H1 (cell line): ENCODE measurements around the gene FAR2. TPM values are rescaled to one million over a fixed set of nuclear protein-coding genes. Genes with fewer than 3 reads are reported as not detected.

Source experiments
- CTCF ChIA-PET: fragments of 300-600 bp; sonication (Branson Sonifier 250); formaldehyde crosslinking; loops from one replicate; lab custom pipeline; 2021; ENCODE audit not compliant: partially characterized antibody; lab: Charles Lee
- POLR2A ChIA-PET: fragments of 300-600 bp; sonication (Branson Sonifier 250); formaldehyde crosslinking; loops from one replicate; lab custom pipeline; 2021; ENCODE audit warnings: inconsistent platforms; ENCODE audit not compliant: partially characterized antibody; lab: Charles Lee
- DNase-seq, 2 experiments: peaks; one replicate each; pipeline versions ENCODE4 v3.0.0 to v3.0.0-alpha.2; 2010 to 2022; ENCODE audit warnings: low spot score in 2 of 2, low read depth in 1 of 2, mixed read lengths in 1 of 2
- FAIRE-seq: peaks from 2 replicates; lab custom pipeline; 2011; peaks lifted over from hg19 to GRCh38; lab: Jason Lieb, UNC
- H2AFZ ChIP-seq: 2 replicates; pipeline ENCODE4 v1.8.1; 2012; ENCODE audit warnings: low read length, inconsistent platforms
- H2AK5ac ChIP-seq: 2 replicates; pipeline ENCODE4 v1.6.1; 2013; ENCODE audit warnings: low read depth, low read length
- H2BK120ac ChIP-seq: replicated peaks from 2 replicates; pipeline ENCODE3; 2013; ENCODE audit warnings: low read depth, low read length, inconsistent platforms
- H2BK12ac ChIP-seq: 2 replicates; pipeline ENCODE4 v1.6.1; 2013; ENCODE audit warnings: low read depth, low read length
- H2BK15ac ChIP-seq: 2 replicates; pipeline ENCODE4 v1.6.1; 2013; ENCODE audit warnings: low read length
- H2BK20ac ChIP-seq: 2 replicates; pipeline ENCODE4 v1.6.1; 2013; ENCODE audit warnings: low read length
- H2BK5ac ChIP-seq: 2 replicates; pipeline ENCODE4 v1.6.1; 2013; ENCODE audit warnings: low read depth, low read length
- H3K14ac ChIP-seq: 2 replicates; pipeline ENCODE4 v1.6.1; 2013; ENCODE audit warnings: inconsistent platforms; ENCODE audit not compliant: insufficient read length
- H3K18ac ChIP-seq: 2 replicates; pipeline ENCODE4 v1.6.1; 2013; ENCODE audit warnings: low read length; ENCODE audit errors: extremely low read depth
- H3K23ac ChIP-seq: 2 replicates; pipeline ENCODE4 v1.6.1; 2013; ENCODE audit warnings: inconsistent platforms; ENCODE audit not compliant: insufficient read length
- H3K23me2 ChIP-seq: 2 replicates; pipeline ENCODE4 v1.6.1; 2013; ENCODE audit warnings: low read depth, low read length
- H3K27ac ChIP-seq: 2 replicates; pipeline ENCODE4 v1.6.1; 2011; ENCODE audit warnings: low read depth, low read length, inconsistent platforms
- H3K27me3 ChIP-seq, 4 experiments: replicated peaks in 1 of 4; 1 replicate in 1 of 4; 2 replicates in 3 of 4; pipeline versions ENCODE4 v1.6.1 to v1.8.1; 2011 to 2013; ENCODE audit warnings: low read length in 3 of 4, mild to moderate bottlenecking in 3 of 4, inconsistent platforms in 2 of 4, mixed read lengths in 2 of 4, moderate library complexity in 1 of 4; ENCODE audit not compliant: control insufficient read depth in 3 of 4, insufficient read depth in 3 of 4; ENCODE audit errors: extremely low read depth in 1 of 4
- H3K36me3 ChIP-seq, 4 experiments: 2 replicates each; pipeline versions ENCODE4 v1.6.1 to v1.8.1; 2011 to 2013; ENCODE audit warnings: mild to moderate bottlenecking in 4 of 4, low read length in 3 of 4, moderate library complexity in 2 of 4, control low read depth in 1 of 4, inconsistent platforms in 1 of 4; ENCODE audit not compliant: insufficient read depth in 4 of 4, control insufficient read depth in 2 of 4
- H3K4ac ChIP-seq: replicated peaks from 2 replicates; pipeline ENCODE3; 2013; ENCODE audit warnings: low read length, low read depth, mixed read lengths, inconsistent platforms; ENCODE audit not compliant: insufficient read length
- H3K4me1 ChIP-seq, 4 experiments: replicated peaks in 1 of 4; 1 replicate in 1 of 4; 2 replicates in 3 of 4; pipeline versions ENCODE4 v1.6.1 to v1.8.1; 2011 to 2013; ENCODE audit warnings: low read length in 3 of 4, inconsistent platforms in 2 of 4, mixed read lengths in 1 of 4; ENCODE audit not compliant: insufficient read depth in 4 of 4, control insufficient read depth in 3 of 4
- H3K4me2 ChIP-seq, 2 experiments: 2 replicates each; pipeline versions ENCODE4 v1.6.1 to v1.8.1; 2011 to 2013; ENCODE audit warnings: low read depth in 2 of 2, low read length in 2 of 2, control low read depth in 1 of 2, inconsistent platforms in 1 of 2, mild to moderate bottlenecking in 1 of 2; ENCODE audit not compliant: insufficient read depth in 1 of 2
- H3K4me3 ChIP-seq, 4 experiments: fragments of 200-600, 300-600 bp in 1 of 4; sonication (generic), shearing (Covaris generic), sonication (Bioruptor Twin) in 1 of 4; 2 replicates each; pipeline versions ENCODE4 v1.5.1 to v1.8.1; 2011 to 2016; ENCODE audit warnings: low read length in 4 of 4, low read depth in 3 of 4, control low read depth in 2 of 4, inconsistent platforms in 2 of 4, mild to moderate bottlenecking in 2 of 4, mixed read lengths in 1 of 4, moderate library complexity in 1 of 4; ENCODE audit not compliant: insufficient read depth in 2 of 4; ENCODE audit errors: extremely low read depth in 1 of 4
- H3K56ac ChIP-seq: replicated peaks from 2 replicates; pipeline ENCODE3; 2013; ENCODE audit warnings: low read depth, mild to moderate bottlenecking, mixed read lengths, low read length, inconsistent platforms; ENCODE audit not compliant: insufficient read length
- H3K79me1 ChIP-seq: 2 replicates; pipeline ENCODE4 v1.6.1; 2013; ENCODE audit warnings: low read depth, low read length, control low read depth
- H3K79me2 ChIP-seq, 2 experiments: 2 replicates each; pipeline versions ENCODE4 v1.6.1 to v1.8.1; 2012 to 2013; ENCODE audit warnings: low read length in 2 of 2, mild to moderate bottlenecking in 2 of 2, inconsistent platforms in 1 of 2; ENCODE audit not compliant: insufficient read depth in 2 of 2, control insufficient read depth in 1 of 2
- H3K9ac ChIP-seq, 4 experiments: replicated peaks in 1 of 4; 1 replicate in 1 of 4; 2 replicates in 3 of 4; pipeline versions ENCODE4 v1.6.1 to v1.8.1; 2011 to 2013; ENCODE audit warnings: low read depth in 3 of 4, low read length in 3 of 4, control low read depth in 2 of 4, mild to moderate bottlenecking in 2 of 4, moderate library complexity in 2 of 4, inconsistent platforms in 1 of 4; ENCODE audit errors: extremely low read depth in 1 of 4
- H3K9me3 ChIP-seq, 2 experiments: 2 replicates each; pipeline versions ENCODE4 v1.6.1 to v1.8.1; 2012 to 2013; ENCODE audit warnings: mild to moderate bottlenecking in 2 of 2, moderate library complexity in 2 of 2, control low read depth in 1 of 2, inconsistent platforms in 1 of 2, low read depth in 1 of 2, low read length in 1 of 2, mixed read lengths in 1 of 2; ENCODE audit not compliant: insufficient read depth in 2 of 2
- H4K20me1 ChIP-seq, 2 experiments: replicated peaks in 1 of 2; 2 replicates each; pipeline versions ENCODE3 to v1.8.1; 2011 to 2013; ENCODE audit warnings: inconsistent platforms in 2 of 2, low read length in 2 of 2, mild to moderate bottlenecking in 1 of 2; ENCODE audit not compliant: insufficient read depth in 2 of 2, control insufficient read depth in 1 of 2
- H4K5ac ChIP-seq: 2 replicates; pipeline ENCODE4 v1.6.1; 2013; ENCODE audit warnings: low read length, low read depth, mixed read lengths, inconsistent platforms; ENCODE audit not compliant: insufficient read length
- H4K8ac ChIP-seq: 2 replicates; pipeline ENCODE4 v1.8.0; 2013; ENCODE audit warnings: mild to moderate bottlenecking, moderate library complexity, low read length, inconsistent platforms; ENCODE audit not compliant: insufficient read depth; ENCODE audit errors: extremely low read depth
- H4K91ac ChIP-seq: replicated peaks from 2 replicates; pipeline ENCODE3; 2013; ENCODE audit warnings: low read length, mixed read lengths, inconsistent platforms; ENCODE audit not compliant: insufficient read length
- JUND ChIP-seq: IDR thresholded peaks from 2 replicates; pipeline ENCODE4 v1.6.1; 2011; ENCODE audit warnings: mild to moderate bottlenecking, improper control_type of control experiment, low read length
- TBP ChIP-seq: IDR thresholded peaks from 2 replicates; pipeline ENCODE4 v1.6.1; 2011; ENCODE audit warnings: low read depth, low read length, improper control_type of control experiment
- WGBS, 2 experiments: shearing (Covaris generic) in 1 of 2; methylation state at CpG; one replicate each; pipeline versions ENCODE4 v1.1.6 to v1.1.7; 2013 to 2015; ENCODE audit warnings: low lambda C conversion rate in 2 of 2, mixed read lengths in 2 of 2, inconsistent platforms in 1 of 2, low coverage in 1 of 2, missing lambda C conversion rate in 1 of 2; ENCODE audit not compliant: insufficient replicate concordance in 2 of 2, insufficient coverage in 1 of 2, insufficient read length in 1 of 2; ENCODE audit errors: extremely low coverage in 1 of 2, missing lambda C conversion rate in 1 of 2; 5-methylcytosine and 5-hydroxymethylcytosine counted together
- polyA plus RNA-seq, 7 experiments: library from polyadenylated mRNA; depleted of rRNA in 3 of 7; stranded (reverse) in 5 of 7; unstranded in 2 of 7; fragments of >200 nt in 5 of 7; fragments of 200-250 nt in 2 of 7; gene quantifications; 1 replicate in 5 of 7; 2 replicates in 1 of 7; 4 replicates in 1 of 7; pipeline versions ENCODE4 v1.2.1 to v1.2.3, GENCODE V29; 2011 to 2013; ENCODE audit warnings: missing spikeins in 2 of 7, mixed read lengths in 2 of 7
- total RNA-seq: library from RNA; stranded (reverse); fragmentation: NEBNext Ultra II Directional; extraction: Animal tissue kit (Norgen Biotek cat#: 25700); gene quantifications from 2 replicates; pipeline ENCODE4 v1.2.1, GENCODE V29; 2021

FAR2 gene
- total and polyA plus RNA-seq, 2 of the 8 experiments (the other 6 are each of a cell fraction or from before 2014, with no cell fraction given), result 24.0 to 24.1 TPM

DNA sequence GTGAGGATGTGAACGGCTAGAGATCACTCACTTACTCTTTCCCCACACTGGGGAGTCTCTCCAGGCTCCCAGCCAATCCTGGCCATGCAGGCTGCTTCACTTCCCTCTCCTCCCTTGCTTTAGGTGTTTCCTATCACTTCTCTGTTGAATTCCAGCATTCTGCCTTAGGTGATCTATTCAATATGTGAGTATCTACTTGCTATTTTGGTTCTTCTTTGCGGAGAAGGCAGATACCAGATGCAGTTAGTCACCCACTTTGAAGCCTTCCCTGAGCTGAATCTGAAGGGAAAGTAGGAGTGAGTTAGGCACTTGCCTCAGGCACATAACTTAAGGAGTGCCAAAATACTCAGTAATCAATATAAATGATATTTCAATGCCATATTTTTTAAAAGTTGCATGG lies 36.0 kb upstream of the FAR2 start (continued):
- no peak for TF ChIP-seq TBP

DNA sequence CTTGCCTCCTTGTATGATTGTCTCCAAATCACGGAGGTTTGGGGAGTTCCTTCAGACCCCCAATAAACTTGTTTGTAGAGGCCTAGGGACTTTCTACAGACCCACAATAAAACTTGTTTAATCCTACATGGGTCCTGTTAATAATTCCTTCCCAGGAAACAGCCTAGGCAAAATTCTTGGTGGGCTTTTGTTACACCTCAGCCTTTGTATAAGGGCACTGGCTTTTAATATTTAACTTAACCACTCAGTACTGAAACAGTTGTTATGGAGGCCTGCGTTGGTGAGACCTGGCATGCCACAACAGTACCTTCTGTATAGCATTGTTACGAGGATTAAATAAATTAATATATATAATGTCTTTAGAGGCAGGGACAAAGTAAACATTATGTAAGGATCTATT lies 32.7 kb upstream of the FAR2 start:
- no peak for DNase-seq
- 88% methylated on average over 3 of the region's 3 CpGs; no CpG with 5 or more reads in 1 of the 2 experiments for WGBS, 2 experiments
- H3K9me3 ChIP-seq, result no peaks in the 10 kb centered on the region

More for the DNA sequence above, 32.7 kb upstream of the FAR2 start:
- Histone ChIP-seq H3K9ac (no peak overlapping the region), H3K18ac (no peak overlapping the region), H3K27ac (no peak overlapping the region), H2BK12ac (no peak overlapping the region), H2BK15ac (no peak overlapping the region), H2AK5ac (no peak overlapping the region), H3K4me2 (no peak overlapping the region), H2BK120ac (no peak overlapping the region), H3K23me2 (no peaks in the 10 kb centered on the region), H4K8ac (no peak overlapping the region), H3K27me3 (no peaks in the 10 kb centered on the region), H4K20me1 (no peaks in the 10 kb centered on the region), H4K5ac (no peak overlapping the region), H2AFZ (no peak overlapping the region), H3K56ac (no peak overlapping the region), H3K4me3 (no peak overlapping the region), H3K23ac (no peak overlapping the region), H3K36me3 (no peaks in the 10 kb centered on the region), H3K79me2 (no peaks in the 10 kb centered on the region), H3K79me1 (no peaks in the 10 kb centered on the region), H3K14ac (no peak overlapping the region), H3K4me1 (no peaks in the 10 kb centered on the region), H4K91ac (no peak overlapping the region), H2BK20ac (no peak overlapping the region), H3K4ac (no peak overlapping the region), H2BK5ac (no peak overlapping the region)
- ChIA-PET CTCF (no interaction called here), POLR2A (no interaction called here)
- FAIRE-seq, result no peak
- TF ChIP-seq JUND, result no peak
